HEK293T (cell line): ENCODE results near the gene SEZ6L.

ENCODE experiments used
- CTCF ChIA-PET: fragments of 350-600 bp; formaldehyde crosslinking; extraction: SDS; loops from one replicate; lab custom pipeline; 2021; ENCODE audit warnings: antibody characterized with exemption, inconsistent platforms; lab: Yijun Ruan, JAX
- POLR2A ChIA-PET: fragments of 350-600 bp; formaldehyde crosslinking; extraction: SDS; loops from one replicate; lab custom pipeline; 2020; ENCODE audit warnings: antibody characterized with exemption, inconsistent platforms; lab: Yijun Ruan, JAX
- DNase-seq: peaks from one replicate; pipeline ENCODE4 v3.0.0; 2012; ENCODE audit warnings: mixed read lengths; ENCODE audit errors: extremely low spot score
- ARNT ChIP-seq: fragments of 450-650 bp; IDR thresholded peaks from 2 replicates; pipeline ENCODE4 v1.6.1; 2017; ENCODE audit warnings: mild to moderate bottlenecking
- BHLHE40 ChIP-seq: fragments of 450-650 bp; IDR thresholded peaks from 2 replicates; pipeline ENCODE4 v1.6.1; 2016; ENCODE audit warnings: mild to moderate bottlenecking, moderate library complexity, borderline replicate concordance
- CTBP1 ChIP-seq: fragments of 450-650 bp; IDR thresholded peaks from 2 replicates; pipeline ENCODE4 v1.6.1; 2016; ENCODE audit warnings: borderline replicate concordance
- ELF4 ChIP-seq: fragments of 450-650 bp; IDR thresholded peaks from 2 replicates; pipeline ENCODE4 v1.6.1; 2017; ENCODE audit warnings: antibody characterized with exemption
- FOXA1 ChIP-seq: fragments of 450-650 bp; IDR thresholded peaks from 2 replicates; pipeline ENCODE4 v1.6.1; 2016; ENCODE audit warnings: mild to moderate bottlenecking
- FOXK2 ChIP-seq: fragments of 450-650 bp; IDR thresholded peaks from 2 replicates; pipeline ENCODE4 v1.6.1; 2016; ENCODE audit warnings: mild to moderate bottlenecking
- FOXM1 ChIP-seq: fragments of 450-650 bp; IDR thresholded peaks from 2 replicates; pipeline ENCODE4 v1.6.1; 2017; ENCODE audit warnings: mild to moderate bottlenecking, borderline replicate concordance
- HDGF ChIP-seq: fragments of 450-650 bp; IDR thresholded peaks from 2 replicates; pipeline ENCODE4 v1.6.1; 2017; ENCODE audit warnings: antibody characterized with exemption, borderline replicate concordance
- L3MBTL2 ChIP-seq: fragments of 450-650 bp; conservative IDR thresholded peaks from 2 replicates; pipeline ENCODE4 v1.6.1; 2016; ENCODE audit warnings: mild to moderate bottlenecking
- LEF1 ChIP-seq: fragments of 450-650 bp; IDR thresholded peaks from 2 replicates; pipeline ENCODE4 v1.6.1; 2017; ENCODE audit warnings: mild to moderate bottlenecking, borderline replicate concordance
- NFRKB ChIP-seq: fragments of 450-650 bp; IDR thresholded peaks from 2 replicates; pipeline ENCODE4 v1.6.1; 2016; ENCODE audit warnings: mild to moderate bottlenecking, moderate library complexity
- SP1 ChIP-seq: fragments of 450-650 bp; IDR thresholded peaks from 2 replicates; pipeline ENCODE4 v1.6.1; 2017
- SUZ12 ChIP-seq: fragments of 450-650 bp; IDR thresholded peaks from 2 replicates; pipeline ENCODE4 v1.6.1; 2016; ENCODE audit warnings: mild to moderate bottlenecking
- TARDBP ChIP-seq: fragments of 450-650 bp; IDR thresholded peaks from 2 replicates; pipeline ENCODE4 v1.6.1; 2016
- ZNF384 ChIP-seq: fragments of 450-650 bp; IDR thresholded peaks from 2 replicates; pipeline ENCODE4 v1.6.1; 2016
- TF ChIP-seq, protein P1 (sequence below): fragments of 450-650 bp; IDR thresholded peaks from 2 replicates; pipeline ENCODE4 v1.6.1; 2016

Gene SEZ6L

DNA sequence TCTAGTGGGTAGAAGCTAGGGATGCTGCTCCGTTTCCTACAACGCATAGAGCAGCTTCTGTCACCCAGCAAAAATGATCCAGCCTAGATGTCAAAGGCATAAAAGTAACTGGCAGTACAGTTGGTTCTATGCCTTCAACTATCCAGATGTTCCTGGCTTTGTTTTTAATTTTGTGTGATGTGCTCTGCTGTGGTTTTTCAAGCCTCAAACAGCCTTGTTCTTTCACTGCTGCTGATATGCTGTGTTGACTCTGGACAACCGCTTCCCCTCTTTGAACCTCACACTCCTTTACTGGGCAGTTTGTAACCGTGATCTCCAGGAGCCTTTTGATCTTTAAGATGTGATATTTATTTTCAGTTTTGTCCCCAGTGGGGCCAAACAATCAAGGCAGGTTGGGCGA is 116.4 kb downstream of the SEZ6L start:
- CTCF ChIA-PET, result no interaction called here
- TF ChIP-seq SP1, result no peak
- no peak for TF ChIP-seq BHLHE40
- no peak for TF ChIP-seq FOXA1
- no peak for TF ChIP-seq ZNF384
- TF ChIP-seq ELF4, result no peak
- DNase-seq, result no peak
- POLR2A ChIA-PET, result no interaction called here

DNA sequence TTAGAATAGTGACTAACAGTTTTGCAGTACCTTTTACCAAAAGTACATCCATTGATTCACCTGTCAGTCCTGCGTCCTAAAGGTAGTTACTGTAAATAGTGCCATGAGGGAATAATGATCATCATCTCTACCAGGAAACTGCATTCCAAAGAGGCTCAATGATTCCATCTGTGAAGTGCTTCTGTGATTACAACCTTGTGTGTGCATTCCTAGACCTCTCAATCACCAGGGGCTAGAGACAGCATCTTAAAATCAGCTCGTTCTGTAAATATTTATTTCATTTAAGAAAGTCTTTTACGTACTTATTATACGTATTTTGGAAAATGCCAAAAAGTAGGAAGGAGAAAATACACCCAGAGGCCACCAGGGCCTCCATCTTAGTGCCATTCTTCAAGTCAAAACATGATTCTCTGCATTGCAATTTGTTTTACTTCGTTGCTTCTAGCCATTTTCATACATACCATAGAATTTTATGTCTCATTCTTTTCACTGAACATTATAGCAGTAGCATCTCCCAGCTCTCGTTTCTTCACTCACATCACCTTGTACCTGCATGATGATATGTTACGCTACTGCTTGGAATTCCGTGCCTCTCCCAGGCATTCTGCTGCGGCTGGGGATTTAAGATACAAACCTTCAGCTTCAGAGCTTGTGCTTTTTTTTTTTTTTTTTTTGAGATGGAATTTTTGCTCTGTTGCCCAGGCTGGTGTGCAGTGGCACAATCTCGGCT is 117.0 kb downstream of the SEZ6L start:
- TF ChIP-seq SP1 (no peak), ELF4 (no peak), L3MBTL2 (no peak), TARDBP (no peak), BHLHE40 (no peak), SUZ12 (no peak), CTBP1 (no peak)
- ChIA-PET CTCF (no interaction called here), POLR2A (no interaction called here)
- DNase-seq, result no peak

DNA sequence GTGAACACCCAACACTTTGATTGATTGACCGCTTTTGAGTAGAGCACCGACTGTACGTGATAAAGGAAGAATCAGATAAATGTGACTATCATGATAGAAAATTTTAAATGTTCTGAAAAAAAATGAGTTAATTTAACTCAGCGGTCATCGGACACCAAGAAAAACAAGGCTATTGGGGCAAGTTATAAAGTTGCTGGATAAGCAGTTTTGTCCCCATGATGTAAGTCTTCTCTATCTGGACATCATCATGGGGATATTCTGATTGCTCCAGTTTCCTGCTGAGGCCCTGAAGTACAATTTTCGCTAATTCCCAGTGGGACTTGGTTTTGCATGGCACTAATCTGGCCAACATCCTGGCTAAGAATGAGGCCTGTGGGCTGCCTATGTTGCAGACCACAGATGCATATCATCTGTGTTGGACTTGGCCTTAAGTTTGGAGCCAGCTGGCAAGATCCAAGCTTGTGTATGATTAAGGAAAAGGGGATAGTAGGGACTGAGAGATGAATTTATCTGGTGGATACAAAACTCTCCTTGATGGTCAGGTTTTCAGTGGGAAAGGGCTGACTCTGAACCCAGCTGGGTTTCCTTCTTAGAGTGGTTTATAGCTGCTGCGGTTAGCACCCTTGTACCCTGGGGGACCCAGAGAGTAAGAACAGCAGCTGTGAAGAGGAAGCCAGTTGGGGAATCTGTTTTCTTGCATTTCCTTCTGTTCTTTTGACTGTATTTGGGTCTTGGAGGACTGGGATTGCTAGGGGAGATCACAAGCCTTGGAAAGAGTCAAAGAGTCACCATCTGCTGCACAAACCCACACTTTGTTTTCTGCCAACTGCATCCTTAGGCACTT is 118.3 kb downstream of the SEZ6L start:
- ChIA-PET POLR2A (no interaction called here), CTCF (interaction anchor here (0.6 kb wide), 1 partner anchor 1091 kb away, joined by 3 read pairs; no protein-coding TSS in a partner anchor)
- no peak for TF ChIP-seq ELF4
- TF ChIP-seq CTBP1, result no peak
- no peak for TF ChIP-seq FOXA1
- no peak for TF ChIP-seq L3MBTL2
- no peak for TF ChIP-seq TARDBP
- TF ChIP-seq ARNT, result no peak
- DNase-seq, result no peak

DNA sequence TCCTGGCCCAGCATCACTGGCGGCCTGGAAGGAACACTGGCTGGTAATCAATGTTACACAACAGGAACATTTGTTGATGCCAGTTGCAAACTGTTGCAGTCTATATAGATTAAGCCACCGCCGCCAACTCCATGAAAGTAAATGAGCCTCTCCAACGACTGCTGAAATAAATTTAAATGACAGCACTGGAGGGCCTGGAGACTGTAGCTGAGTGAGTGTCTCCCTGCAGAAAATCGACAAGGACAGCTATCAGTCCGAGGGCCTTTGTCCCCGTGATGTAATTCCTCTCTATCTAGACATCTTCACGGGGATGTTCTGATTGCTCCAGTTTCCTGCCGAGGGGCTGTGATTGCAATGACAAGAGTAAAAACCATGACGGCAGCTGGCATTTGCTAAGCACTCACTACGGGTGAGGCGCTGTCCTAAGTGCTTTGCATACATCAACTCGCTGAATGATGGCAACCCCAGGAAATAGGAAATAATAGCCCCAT is 120.4 kb downstream of the SEZ6L start:
- no peak for DNase-seq
- POLR2A ChIA-PET, result no interaction called here
- TF ChIP-seq ELF4, result no peak
- no peak for TF ChIP-seq SP1
- TF ChIP-seq ARNT, result no peak
- TF ChIP-seq, protein P1, sequence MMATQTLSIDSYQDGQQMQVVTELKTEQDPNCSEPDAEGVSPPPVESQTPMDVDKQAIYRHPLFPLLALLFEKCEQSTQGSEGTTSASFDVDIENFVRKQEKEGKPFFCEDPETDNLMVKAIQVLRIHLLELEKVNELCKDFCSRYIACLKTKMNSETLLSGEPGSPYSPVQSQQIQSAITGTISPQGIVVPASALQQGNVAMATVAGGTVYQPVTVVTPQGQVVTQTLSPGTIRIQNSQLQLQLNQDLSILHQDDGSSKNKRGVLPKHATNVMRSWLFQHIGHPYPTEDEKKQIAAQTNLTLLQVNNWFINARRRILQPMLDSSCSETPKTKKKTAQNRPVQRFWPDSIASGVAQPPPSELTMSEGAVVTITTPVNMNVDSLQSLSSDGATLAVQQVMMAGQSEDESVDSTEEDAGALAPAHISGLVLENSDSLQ, result no peak
- no peak for TF ChIP-seq HDGF
- CTCF ChIA-PET, result no interaction called here

DNA sequence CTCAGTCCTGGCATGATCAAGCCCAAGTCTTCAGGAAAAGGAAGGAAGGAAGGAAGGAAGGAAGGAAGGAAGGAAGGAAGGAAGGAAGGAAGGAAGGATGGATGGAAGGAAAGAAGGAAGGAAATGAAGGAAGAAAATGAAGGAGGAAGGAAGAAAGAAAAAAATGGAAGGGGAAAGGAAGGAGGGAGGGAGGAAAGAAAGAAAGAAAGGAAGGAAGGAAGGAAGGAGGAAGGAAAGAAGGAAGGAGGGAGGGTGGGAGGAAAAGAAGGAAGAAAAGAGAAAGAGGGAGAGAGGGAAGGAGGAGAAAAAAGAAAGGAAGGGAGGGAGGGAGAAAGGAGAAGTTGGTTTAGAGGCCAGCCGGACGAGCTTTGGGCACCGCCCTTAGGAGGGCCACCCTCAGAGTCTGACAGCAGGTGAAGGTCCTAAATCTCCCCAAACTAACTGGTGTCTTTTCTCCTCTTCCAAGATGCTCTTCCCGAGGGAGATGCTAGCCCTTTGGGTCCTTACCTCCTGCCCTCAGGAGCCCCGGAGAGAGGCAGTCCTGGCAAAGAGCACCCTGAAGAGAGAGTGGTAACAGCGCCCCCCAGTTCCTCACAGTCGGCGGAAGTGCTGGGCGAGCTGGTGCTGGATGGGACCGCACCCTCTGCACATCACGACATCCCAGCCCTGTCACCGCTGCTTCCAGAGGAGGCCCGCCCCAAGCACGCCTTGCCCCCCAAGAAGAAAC is 122.8 kb downstream of the SEZ6L start:
- no peak for DNase-seq
- TF ChIP-seq ELF4, result no peak
- TF ChIP-seq SUZ12, result no peak
- no peak for TF ChIP-seq SP1
- TF ChIP-seq BHLHE40, result no peak
- CTCF ChIA-PET, result no interaction called here
- POLR2A ChIA-PET, result no interaction called here

DNA sequence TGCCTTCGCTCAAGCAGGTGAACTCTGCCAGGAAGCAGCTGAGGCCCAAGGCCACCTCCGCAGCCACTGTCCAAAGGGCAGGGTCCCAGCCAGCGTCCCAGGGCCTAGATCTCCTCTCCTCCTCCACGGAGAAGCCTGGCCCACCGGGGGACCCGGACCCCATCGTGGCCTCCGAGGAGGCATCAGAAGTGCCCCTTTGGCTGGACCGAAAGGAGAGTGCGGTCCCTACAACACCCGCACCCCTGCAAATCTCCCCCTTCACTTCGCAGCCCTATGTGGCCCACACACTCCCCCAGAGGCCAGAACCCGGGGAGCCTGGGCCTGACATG is 123.4 kb downstream of the SEZ6L start:
- no peak for TF ChIP-seq HDGF
- TF ChIP-seq NFRKB, result no peak
- no peak for TF ChIP-seq FOXK2
- no peak for TF ChIP-seq SUZ12
- TF ChIP-seq SP1, result no peak
- no peak for TF ChIP-seq TARDBP
- TF ChIP-seq CTBP1, result no peak
- TF ChIP-seq LEF1, result no peak
- no peak for TF ChIP-seq ELF4
- no peak for TF ChIP-seq ARNT
- TF ChIP-seq, protein P1, result no peak
- TF ChIP-seq BHLHE40, result no peak
- TF ChIP-seq FOXA1, result no peak
- no peak for TF ChIP-seq ZNF384
- no peak for TF ChIP-seq FOXM1
- TF ChIP-seq L3MBTL2, result no peak
- ChIA-PET POLR2A (no interaction called here), CTCF (no interaction called here)
- DNase-seq, result no peak

DNA sequence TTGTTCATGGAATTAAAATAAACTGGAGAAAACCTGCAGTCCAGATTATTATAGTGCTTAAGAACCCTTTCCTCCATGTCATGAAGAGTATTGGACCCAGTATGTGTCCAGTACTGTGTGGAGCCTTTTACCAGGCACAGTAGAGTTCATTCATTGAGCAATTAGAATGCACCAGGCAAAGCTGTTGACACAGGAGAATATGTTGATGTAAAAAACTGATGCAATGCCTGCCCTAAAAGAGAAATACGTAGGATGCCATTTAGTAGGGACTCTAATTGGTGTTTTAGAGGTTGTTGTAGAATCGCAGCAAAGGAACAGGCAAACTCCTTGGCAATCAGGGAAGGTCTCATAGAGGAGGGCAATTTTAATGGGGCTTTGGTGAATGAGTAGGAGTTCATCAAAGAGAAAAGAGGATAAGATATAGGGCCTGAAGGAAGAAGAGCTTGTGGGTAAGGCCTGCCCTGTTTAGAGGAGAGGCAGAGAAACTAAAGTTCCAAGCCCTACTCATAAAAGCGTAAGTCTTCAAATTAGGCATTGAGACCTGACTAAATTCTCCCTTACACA is 126.4 kb downstream of the SEZ6L start:
- CTCF ChIA-PET, result no interaction called here
- POLR2A ChIA-PET, result no interaction called here
- TF ChIP-seq SUZ12 (no peak), FOXA1 (no peak), LEF1 (no peak), ARNT (no peak), NFRKB (no peak), ELF4 (no peak), FOXM1 (no peak), HDGF (no peak), L3MBTL2 (no peak), TARDBP (no peak), CTBP1 (no peak), ZNF384 (no peak), BHLHE40 (no peak), SP1 (no peak)
- TF ChIP-seq, protein P1, result no peak
- no peak for DNase-seq
